ENCODE results near the gene DCTN2.

DNA sequence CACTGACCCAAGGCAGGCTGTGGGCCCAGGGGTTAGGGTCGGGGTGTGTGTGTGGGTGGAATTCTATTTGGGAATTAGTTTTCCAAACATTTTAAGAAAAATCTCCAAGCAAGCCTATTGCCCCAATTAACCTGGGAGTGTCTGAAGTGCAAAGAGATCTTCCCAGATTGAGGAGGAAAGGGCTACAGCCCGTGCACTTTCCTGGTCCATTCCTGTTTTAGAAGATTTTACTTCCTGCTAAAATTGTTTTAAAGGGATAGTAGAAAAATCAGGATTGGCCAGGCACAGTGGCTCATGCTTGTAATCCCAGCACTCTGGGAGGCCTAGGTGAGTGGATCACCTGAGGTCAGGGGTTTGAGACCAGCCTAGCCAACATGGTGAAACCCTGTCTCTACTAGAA lies 5.3 kb downstream of the DCTN2 start:
- TF ChIP-seq POLR2A (IDR thresholded peaks at IDR 0.05) = no peak
- TF ChIP-seq, protein P1, sequence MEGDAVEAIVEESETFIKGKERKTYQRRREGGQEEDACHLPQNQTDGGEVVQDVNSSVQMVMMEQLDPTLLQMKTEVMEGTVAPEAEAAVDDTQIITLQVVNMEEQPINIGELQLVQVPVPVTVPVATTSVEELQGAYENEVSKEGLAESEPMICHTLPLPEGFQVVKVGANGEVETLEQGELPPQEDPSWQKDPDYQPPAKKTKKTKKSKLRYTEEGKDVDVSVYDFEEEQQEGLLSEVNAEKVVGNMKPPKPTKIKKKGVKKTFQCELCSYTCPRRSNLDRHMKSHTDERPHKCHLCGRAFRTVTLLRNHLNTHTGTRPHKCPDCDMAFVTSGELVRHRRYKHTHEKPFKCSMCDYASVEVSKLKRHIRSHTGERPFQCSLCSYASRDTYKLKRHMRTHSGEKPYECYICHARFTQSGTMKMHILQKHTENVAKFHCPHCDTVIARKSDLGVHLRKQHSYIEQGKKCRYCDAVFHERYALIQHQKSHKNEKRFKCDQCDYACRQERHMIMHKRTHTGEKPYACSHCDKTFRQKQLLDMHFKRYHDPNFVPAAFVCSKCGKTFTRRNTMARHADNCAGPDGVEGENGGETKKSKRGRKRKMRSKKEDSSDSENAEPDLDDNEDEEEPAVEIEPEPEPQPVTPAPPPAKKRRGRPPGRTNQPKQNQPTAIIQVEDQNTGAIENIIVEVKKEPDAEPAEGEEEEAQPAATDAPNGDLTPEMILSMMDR (IDR thresholded peaks at IDR 0.05) = no peak

All from Peyer's patch (tissue), 4 donors.